K562 (cell line): ENCODE measurements around the gene FPGS. TPM values are rescaled to one million over a fixed set of nuclear protein-coding genes. Genes with fewer than 3 reads are reported as not detected.

ENCODE experiments used
- RERE ChIP-seq: sonication (generic); formaldehyde crosslinking; IDR thresholded peaks from 2 replicates; pipeline ENCODE4 v1.8.0; 2023; ENCODE audit warnings: missing genetic modification reagents, mild to moderate bottlenecking, borderline replicate concordance
- ZNF318 ChIP-seq, 2 experiments: fragments of 450-650 bp; IDR thresholded peaks; 2 replicates each; pipeline ENCODE4 v1.6.1; 2016; ENCODE audit warnings: mild to moderate bottlenecking in 2 of 2, borderline replicate concordance in 1 of 2, low read depth in 1 of 2, moderate library complexity in 1 of 2
- ZNF507 ChIP-seq: conservative IDR thresholded peaks from 2 replicates; pipeline ENCODE4 v1.6.1; 2017; ENCODE audit warnings: missing genetic modification characterization, missing compliant biosample characterization
- polyA plus RNA-seq, 8 experiments: library from polyadenylated mRNA; depleted of rRNA in 4 of 8; stranded (reverse) in 5 of 8; unstranded in 3 of 8; fragments of >200 nt; fragmentation: Nextera tagmentation in 2 of 8; fragmentation: Illumina TruSeq in 1 of 8; extraction: Ambion mirVana in 2 of 8; extraction: Trizol in 1 of 8; gene quantifications; 2 replicates each; pipeline versions ENCODE4 v1.2.1 to v1.2.3, GENCODE V29; 2011 to 2014; ENCODE audit warnings: inconsistent platforms in 1 of 8, missing spikeins in 1 of 8
- total RNA-seq, 7 experiments: library from RNA; depleted of rRNA in 6 of 7; stranded (reverse); fragments of >200 nt in 6 of 7; fragmentation: Illumina TruSeq in 2 of 7; extraction: Trizol in 2 of 7; gene quantifications; 2 replicates each; pipeline versions ENCODE4 v1.2.1 to v1.2.3, GENCODE V29; 2011 to 2021; ENCODE audit warnings: low replicate concordance in 1 of 7

Gene FPGS
- total and polyA plus RNA-seq, 9 of the 15 experiments (the other 6 are each of a cell fraction or from before 2014, with no cell fraction given), result 0.84 to 86.4 (median 59.2) TPM

- TF ChIP-seq ZNF507 (tag), result no peak
- no peak for TF ChIP-seq ZNF318 (IDR thresholded peaks at IDR 0.05; ENCODE audit: borderline replicate concordance in 1 of 2, low read depth in 1 of 2)
- TF ChIP-seq RERE (CRISPR knock-in tag), result 0 out of 2 replicates have a peak, but pooled peaks have one; percentile 42
Measured at GRCh38 chr9:127779136-127779981, 23.3 kb upstream of the FPGS start (continued).
